ENCODE results near the gene AP1S1.

Gene AP1S1

GRCh38 chr7:101210143-101210542, 55.9 kb downstream of the AP1S1 start:
- no peaks in the 10 kb centered on the region for H3K27me3 ChIP-seq (ENCODE audit: control insufficient read depth in 1 of 2, insufficient read depth in 2 of 2, low read length in 2 of 2)
- H3K9ac ChIP-seq (ENCODE audit: low read depth in 1 of 2, low read length in 2 of 2), result no peak overlapping the region
- no peak overlapping the region for H3K4me3 ChIP-seq (ENCODE audit: low read depth in 1 of 2, low read length in 2 of 2)
- H3K4me1 ChIP-seq (ENCODE audit: control insufficient read depth in 1 of 2, insufficient read depth in 2 of 2, low read length in 2 of 2), result no peaks in the 10 kb centered on the region
- H3K9me3 ChIP-seq (ENCODE audit: control insufficient read depth in 1 of 2, low read length in 2 of 2), result no peaks in the 10 kb centered on the region
- peaks cover 13 to 44% of the 10 kb centered on the region in 2 donors for H3K36me3 ChIP-seq (ENCODE audit: control insufficient read depth in 1 of 2, insufficient read depth in 2 of 2, low read length in 2 of 2)
- H3K27ac ChIP-seq (ENCODE audit: low read depth, low read length), result no peak overlapping the region

Measured in duodenal mucosa (tissue), 2 donors.